H1 (cell line): ENCODE results near the gene ANO2. TPM values are rescaled to one million over a fixed set of nuclear protein-coding genes. Genes with fewer than 3 reads are reported as not detected.

Source experiments
- CTCF ChIA-PET: fragments of 300-600 bp; sonication (Branson Sonifier 250); formaldehyde crosslinking; loops from one replicate; lab custom pipeline; 2021; ENCODE audit not compliant: partially characterized antibody; lab: Charles Lee
- POLR2A ChIA-PET: fragments of 300-600 bp; sonication (Branson Sonifier 250); formaldehyde crosslinking; loops from one replicate; lab custom pipeline; 2021; ENCODE audit warnings: inconsistent platforms; ENCODE audit not compliant: partially characterized antibody; lab: Charles Lee
- DNase-seq, 2 experiments: peaks; one replicate each; pipeline versions ENCODE4 v3.0.0 to v3.0.0-alpha.2; 2010 to 2022; ENCODE audit warnings: low spot score in 2 of 2, low read depth in 1 of 2, mixed read lengths in 1 of 2
- FAIRE-seq: peaks from 2 replicates; lab custom pipeline; 2011; peaks lifted over from hg19 to GRCh38; lab: Jason Lieb, UNC
- H2AFZ ChIP-seq: 2 replicates; pipeline ENCODE4 v1.8.1; 2012; ENCODE audit warnings: low read length, inconsistent platforms
- H2AK5ac ChIP-seq: 2 replicates; pipeline ENCODE4 v1.6.1; 2013; ENCODE audit warnings: low read depth, low read length
- H2BK120ac ChIP-seq: replicated peaks from 2 replicates; pipeline ENCODE3; 2013; ENCODE audit warnings: low read depth, low read length, inconsistent platforms
- H2BK12ac ChIP-seq: 2 replicates; pipeline ENCODE4 v1.6.1; 2013; ENCODE audit warnings: low read depth, low read length
- H2BK15ac ChIP-seq: 2 replicates; pipeline ENCODE4 v1.6.1; 2013; ENCODE audit warnings: low read length
- H2BK20ac ChIP-seq: 2 replicates; pipeline ENCODE4 v1.6.1; 2013; ENCODE audit warnings: low read length
- H2BK5ac ChIP-seq: 2 replicates; pipeline ENCODE4 v1.6.1; 2013; ENCODE audit warnings: low read depth, low read length
- H3K14ac ChIP-seq: 2 replicates; pipeline ENCODE4 v1.6.1; 2013; ENCODE audit warnings: inconsistent platforms; ENCODE audit not compliant: insufficient read length
- H3K18ac ChIP-seq: 2 replicates; pipeline ENCODE4 v1.6.1; 2013; ENCODE audit warnings: low read length; ENCODE audit errors: extremely low read depth
- H3K23ac ChIP-seq: 2 replicates; pipeline ENCODE4 v1.6.1; 2013; ENCODE audit warnings: inconsistent platforms; ENCODE audit not compliant: insufficient read length
- H3K23me2 ChIP-seq: 2 replicates; pipeline ENCODE4 v1.6.1; 2013; ENCODE audit warnings: low read depth, low read length
- H3K27ac ChIP-seq: 2 replicates; pipeline ENCODE4 v1.6.1; 2011; ENCODE audit warnings: low read depth, low read length, inconsistent platforms
- H3K27me3 ChIP-seq, 4 experiments: replicated peaks in 1 of 4; 1 replicate in 1 of 4; 2 replicates in 3 of 4; pipeline versions ENCODE4 v1.6.1 to v1.8.1; 2011 to 2013; ENCODE audit warnings: low read length in 3 of 4, mild to moderate bottlenecking in 3 of 4, inconsistent platforms in 2 of 4, mixed read lengths in 2 of 4, moderate library complexity in 1 of 4; ENCODE audit not compliant: control insufficient read depth in 3 of 4, insufficient read depth in 3 of 4; ENCODE audit errors: extremely low read depth in 1 of 4
- H3K36me3 ChIP-seq, 4 experiments: 2 replicates each; pipeline versions ENCODE4 v1.6.1 to v1.8.1; 2011 to 2013; ENCODE audit warnings: mild to moderate bottlenecking in 4 of 4, low read length in 3 of 4, moderate library complexity in 2 of 4, control low read depth in 1 of 4, inconsistent platforms in 1 of 4; ENCODE audit not compliant: insufficient read depth in 4 of 4, control insufficient read depth in 2 of 4
- H3K4ac ChIP-seq: replicated peaks from 2 replicates; pipeline ENCODE3; 2013; ENCODE audit warnings: low read length, low read depth, mixed read lengths, inconsistent platforms; ENCODE audit not compliant: insufficient read length
- H3K4me1 ChIP-seq, 4 experiments: replicated peaks in 1 of 4; 1 replicate in 1 of 4; 2 replicates in 3 of 4; pipeline versions ENCODE4 v1.6.1 to v1.8.1; 2011 to 2013; ENCODE audit warnings: low read length in 3 of 4, inconsistent platforms in 2 of 4, mixed read lengths in 1 of 4; ENCODE audit not compliant: insufficient read depth in 4 of 4, control insufficient read depth in 3 of 4
- H3K4me2 ChIP-seq, 2 experiments: 2 replicates each; pipeline versions ENCODE4 v1.6.1 to v1.8.1; 2011 to 2013; ENCODE audit warnings: low read depth in 2 of 2, low read length in 2 of 2, control low read depth in 1 of 2, inconsistent platforms in 1 of 2, mild to moderate bottlenecking in 1 of 2; ENCODE audit not compliant: insufficient read depth in 1 of 2
- H3K4me3 ChIP-seq, 4 experiments: fragments of 200-600, 300-600 bp in 1 of 4; sonication (generic), shearing (Covaris generic), sonication (Bioruptor Twin) in 1 of 4; 2 replicates each; pipeline versions ENCODE4 v1.5.1 to v1.8.1; 2011 to 2016; ENCODE audit warnings: low read length in 4 of 4, low read depth in 3 of 4, control low read depth in 2 of 4, inconsistent platforms in 2 of 4, mild to moderate bottlenecking in 2 of 4, mixed read lengths in 1 of 4, moderate library complexity in 1 of 4; ENCODE audit not compliant: insufficient read depth in 2 of 4; ENCODE audit errors: extremely low read depth in 1 of 4
- H3K56ac ChIP-seq: replicated peaks from 2 replicates; pipeline ENCODE3; 2013; ENCODE audit warnings: low read depth, mild to moderate bottlenecking, mixed read lengths, low read length, inconsistent platforms; ENCODE audit not compliant: insufficient read length
- H3K79me1 ChIP-seq: 2 replicates; pipeline ENCODE4 v1.6.1; 2013; ENCODE audit warnings: low read depth, low read length, control low read depth
- H3K79me2 ChIP-seq, 2 experiments: 2 replicates each; pipeline versions ENCODE4 v1.6.1 to v1.8.1; 2012 to 2013; ENCODE audit warnings: low read length in 2 of 2, mild to moderate bottlenecking in 2 of 2, inconsistent platforms in 1 of 2; ENCODE audit not compliant: insufficient read depth in 2 of 2, control insufficient read depth in 1 of 2
- H3K9ac ChIP-seq, 4 experiments: replicated peaks in 1 of 4; 1 replicate in 1 of 4; 2 replicates in 3 of 4; pipeline versions ENCODE4 v1.6.1 to v1.8.1; 2011 to 2013; ENCODE audit warnings: low read depth in 3 of 4, low read length in 3 of 4, control low read depth in 2 of 4, mild to moderate bottlenecking in 2 of 4, moderate library complexity in 2 of 4, inconsistent platforms in 1 of 4; ENCODE audit errors: extremely low read depth in 1 of 4
- H3K9me3 ChIP-seq, 2 experiments: 2 replicates each; pipeline versions ENCODE4 v1.6.1 to v1.8.1; 2012 to 2013; ENCODE audit warnings: mild to moderate bottlenecking in 2 of 2, moderate library complexity in 2 of 2, control low read depth in 1 of 2, inconsistent platforms in 1 of 2, low read depth in 1 of 2, low read length in 1 of 2, mixed read lengths in 1 of 2; ENCODE audit not compliant: insufficient read depth in 2 of 2
- H4K20me1 ChIP-seq, 2 experiments: replicated peaks in 1 of 2; 2 replicates each; pipeline versions ENCODE3 to v1.8.1; 2011 to 2013; ENCODE audit warnings: inconsistent platforms in 2 of 2, low read length in 2 of 2, mild to moderate bottlenecking in 1 of 2; ENCODE audit not compliant: insufficient read depth in 2 of 2, control insufficient read depth in 1 of 2
- H4K5ac ChIP-seq: 2 replicates; pipeline ENCODE4 v1.6.1; 2013; ENCODE audit warnings: low read length, low read depth, mixed read lengths, inconsistent platforms; ENCODE audit not compliant: insufficient read length
- H4K8ac ChIP-seq: 2 replicates; pipeline ENCODE4 v1.8.0; 2013; ENCODE audit warnings: mild to moderate bottlenecking, moderate library complexity, low read length, inconsistent platforms; ENCODE audit not compliant: insufficient read depth; ENCODE audit errors: extremely low read depth
- H4K91ac ChIP-seq: replicated peaks from 2 replicates; pipeline ENCODE3; 2013; ENCODE audit warnings: low read length, mixed read lengths, inconsistent platforms; ENCODE audit not compliant: insufficient read length
- CEBPB ChIP-seq: IDR thresholded peaks from 2 replicates; pipeline ENCODE4 v1.6.1; 2012; ENCODE audit warnings: low read depth, low read length
- CTBP2 ChIP-seq: IDR thresholded peaks from 2 replicates; pipeline ENCODE4 v1.7.0; 2011; ENCODE audit warnings: borderline replicate concordance, mild to moderate bottlenecking, moderate library complexity, mixed read lengths, low read length; ENCODE audit not compliant: insufficient read depth, insufficient read length
- EGR1 ChIP-seq: IDR thresholded peaks from 2 replicates; pipeline ENCODE4 v1.6.1; 2011; ENCODE audit warnings: low read depth, low read length, borderline replicate concordance
- HDAC2 ChIP-seq, 2 experiments: fragments of 300-600 bp in 1 of 2; sonication (generic) in 1 of 2; IDR thresholded peaks; 2 replicates each; pipeline ENCODE4 v1.6.1; 2011 to 2012; ENCODE audit warnings: low read depth in 2 of 2, low read length in 2 of 2, mild to moderate bottlenecking in 2 of 2, moderate library complexity in 2 of 2, borderline replicate concordance in 1 of 2, inconsistent platforms in 1 of 2
- KDM5A ChIP-seq: fragments of 200-600 bp; IDR thresholded peaks from 2 replicates; pipeline ENCODE4 v1.7.1; 2012; ENCODE audit warnings: mild to moderate bottlenecking, low read length, inconsistent platforms, mixed read lengths
- MAFK ChIP-seq: IDR thresholded peaks from 2 replicates; pipeline ENCODE4 v1.6.1; 2012; ENCODE audit warnings: low read depth, mild to moderate bottlenecking, improper control_type of control experiment, low read length
- PHF8 ChIP-seq: fragments of 200-600 bp; sonication (generic); conservative IDR thresholded peaks from 2 replicates; pipeline ENCODE4 v1.7.1; 2012; ENCODE audit warnings: low read depth, mild to moderate bottlenecking, inconsistent platforms, low read length, moderate library complexity
- RBBP5 ChIP-seq: IDR thresholded peaks from 2 replicates; pipeline ENCODE4 v1.7.1; 2012; ENCODE audit warnings: low read depth, mild to moderate bottlenecking, inconsistent platforms, low read length, moderate library complexity, borderline replicate concordance
- YY1 ChIP-seq: IDR thresholded peaks from 2 replicates; pipeline ENCODE4 v1.6.1; 2011; ENCODE audit warnings: low read depth, mild to moderate bottlenecking, low read length
- ZNF274 ChIP-seq: IDR thresholded peaks from 2 replicates; pipeline ENCODE4 v1.7.0; 2012; ENCODE audit warnings: low read length, borderline replicate concordance; ENCODE audit errors: extremely low read depth
- WGBS, 2 experiments: shearing (Covaris generic) in 1 of 2; methylation state at CpG; one replicate each; pipeline versions ENCODE4 v1.1.6 to v1.1.7; 2013 to 2015; ENCODE audit warnings: low lambda C conversion rate in 2 of 2, mixed read lengths in 2 of 2, inconsistent platforms in 1 of 2, low coverage in 1 of 2, missing lambda C conversion rate in 1 of 2; ENCODE audit not compliant: insufficient replicate concordance in 2 of 2, insufficient coverage in 1 of 2, insufficient read length in 1 of 2; ENCODE audit errors: extremely low coverage in 1 of 2, missing lambda C conversion rate in 1 of 2; 5-methylcytosine and 5-hydroxymethylcytosine counted together
- polyA plus RNA-seq, 7 experiments: library from polyadenylated mRNA; depleted of rRNA in 3 of 7; stranded (reverse) in 5 of 7; unstranded in 2 of 7; fragments of >200 nt in 5 of 7; fragments of 200-250 nt in 2 of 7; gene quantifications; 1 replicate in 5 of 7; 2 replicates in 1 of 7; 4 replicates in 1 of 7; pipeline versions ENCODE4 v1.2.1 to v1.2.3, GENCODE V29; 2011 to 2013; ENCODE audit warnings: missing spikeins in 2 of 7, mixed read lengths in 2 of 7
- total RNA-seq: library from RNA; stranded (reverse); fragmentation: NEBNext Ultra II Directional; extraction: Animal tissue kit (Norgen Biotek cat#: 25700); gene quantifications from 2 replicates; pipeline ENCODE4 v1.2.1, GENCODE V29; 2021
- TF ChIP-seq, protein P1 (sequence below): IDR thresholded peaks from 2 replicates; pipeline ENCODE4 v1.6.1; 2011; ENCODE audit warnings: low read depth, mild to moderate bottlenecking, low read length; ENCODE audit not compliant: insufficient read depth

ANO2 gene
- total and polyA plus RNA-seq, 2 of the 8 experiments (the other 6 are each of a cell fraction or from before 2014, with no cell fraction given), result 1.9 to 5.5 TPM

DNA sequence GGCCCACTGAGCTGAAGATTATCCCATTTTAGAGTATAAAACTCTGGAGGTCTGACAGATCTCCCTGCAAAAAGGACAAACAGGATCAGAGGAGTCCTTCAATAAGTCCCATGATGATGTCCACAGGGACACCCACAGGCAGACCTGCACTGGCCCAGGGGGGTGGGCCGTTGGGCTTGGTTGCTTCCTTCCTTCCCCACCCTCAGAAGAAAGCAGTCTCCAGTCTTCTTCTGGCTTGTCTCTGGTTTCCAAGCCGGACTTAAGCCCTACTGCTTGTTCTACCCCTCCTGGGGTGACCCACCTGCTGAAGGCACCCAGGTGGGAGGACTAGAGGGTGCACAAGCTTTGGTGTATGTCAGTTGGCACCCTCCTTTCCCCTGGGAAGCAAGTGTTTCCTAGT is 209.0 kb downstream of the ANO2 start:
- H3K79me1 ChIP-seq, result no peaks in the 10 kb centered on the region
- no peaks in the 10 kb centered on the region for H3K36me3 ChIP-seq
- H3K23ac ChIP-seq, result no peak overlapping the region
- H3K4me2 ChIP-seq, result no peak overlapping the region
- no peak overlapping the region for H3K14ac ChIP-seq
- TF ChIP-seq YY1, result no peak
- no peak for TF ChIP-seq CTBP2
- TF ChIP-seq HDAC2 (IDR thresholded peaks at IDR 0.05; ENCODE audit: borderline replicate concordance in 1 of 2, low read depth in 2 of 2, low read length in 2 of 2), result no peak
- no peak for TF ChIP-seq MAFK
- TF ChIP-seq PHF8, result no peak
- TF ChIP-seq ZNF274, result no peak
- TF ChIP-seq CEBPB, result no peak
- no peak for TF ChIP-seq RBBP5
- TF ChIP-seq KDM5A, result no peak
- no peak for TF ChIP-seq EGR1
- TF ChIP-seq, protein P1, sequence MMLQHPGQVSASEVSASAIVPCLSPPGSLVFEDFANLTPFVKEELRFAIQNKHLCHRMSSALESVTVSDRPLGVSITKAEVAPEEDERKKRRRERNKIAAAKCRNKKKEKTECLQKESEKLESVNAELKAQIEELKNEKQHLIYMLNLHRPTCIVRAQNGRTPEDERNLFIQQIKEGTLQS, result no peak
- no peak overlapping the region for H2AFZ ChIP-seq
- no peak overlapping the region for H3K9ac ChIP-seq
- H2BK120ac ChIP-seq, result no peak overlapping the region
- 86% methylated on average over 2 of the region's 2 CpGs; no CpG with 5 or more reads in 1 of the 2 experiments for WGBS, 2 experiments
- H2AK5ac ChIP-seq, result no peak overlapping the region
- H3K4me1 ChIP-seq, result no peaks in the 10 kb centered on the region
- no peak overlapping the region for H4K5ac ChIP-seq
- DNase-seq, result no peak
- H3K27ac ChIP-seq, result no peak overlapping the region
- no peak overlapping the region for H4K91ac ChIP-seq
- ChIA-PET POLR2A (no interaction called here), CTCF (interaction anchor here (0.8 to 5.7 kb wide), 5 partner anchors 10 to 60 kb away, joined by 3 to 45 read pairs (median 3); no protein-coding TSS in a partner anchor)
- no peaks in the 10 kb centered on the region for H3K79me2 ChIP-seq
- H3K18ac ChIP-seq, result no peak overlapping the region
- no peak overlapping the region for H4K8ac ChIP-seq
- H3K9me3 ChIP-seq, result no peaks in the 10 kb centered on the region
- no peaks in the 10 kb centered on the region for H3K23me2 ChIP-seq
- no peak overlapping the region for H2BK20ac ChIP-seq
- no peak overlapping the region for H3K56ac ChIP-seq
- H2BK5ac ChIP-seq, result no peak overlapping the region
- no peak for FAIRE-seq
- H2BK15ac ChIP-seq, result no peak overlapping the region
- no peak overlapping the region for H2BK12ac ChIP-seq
- no peak overlapping the region for H3K4me3 ChIP-seq
- no peaks in the 10 kb centered on the region for H4K20me1 ChIP-seq
- no peaks in the 10 kb centered on the region for H3K27me3 ChIP-seq
- no peak overlapping the region for H3K4ac ChIP-seq
